GM23248 (cell line): ENCODE results near the gene IL17REL. TPM values are rescaled to one million over a fixed set of nuclear protein-coding genes. Genes with fewer than 3 reads are reported as not detected.

Source experiments
- DNase-seq: peaks from one replicate; pipeline ENCODE4 v3.0.0-alpha.2; 2015
- H2AFZ ChIP-seq: fragments of 200-600 bp; sonication (generic); 2 replicates; pipeline ENCODE4 v1.6.1; 2016; ENCODE audit warnings: antibody characterized with exemption
- H3F3A ChIP-seq: fragments of 200-600 bp; sonication (generic); 2 replicates; pipeline ENCODE4 v1.6.1; 2016; ENCODE audit warnings: mild to moderate bottlenecking, antibody characterized with exemption, mixed run types; ENCODE audit not compliant: insufficient read depth
- H3K27ac ChIP-seq: fragments of 200-600 bp; sonication (generic); 2 replicates; pipeline ENCODE4 v1.5.1; 2016; ENCODE audit warnings: mild to moderate bottlenecking
- H3K27me3 ChIP-seq: fragments of 200-600 bp; sonication (generic); replicated peaks from 2 replicates; pipeline ENCODE4 v1.6.1; 2016; ENCODE audit warnings: mild to moderate bottlenecking; ENCODE audit not compliant: insufficient read depth
- H3K36me3 ChIP-seq: fragments of 200-600 bp; sonication (generic); 2 replicates; pipeline ENCODE4 v1.6.1; 2016; ENCODE audit warnings: low read depth, mild to moderate bottlenecking
- H3K4me1 ChIP-seq: fragments of 200-600 bp; sonication (generic); 2 replicates; pipeline ENCODE4 v1.6.1; 2016; ENCODE audit warnings: mild to moderate bottlenecking; ENCODE audit not compliant: insufficient read depth
- H3K4me2 ChIP-seq: fragments of 200-600 bp; sonication (generic); one replicate; pipeline ENCODE4 v1.6.1; 2016; ENCODE audit warnings: mild to moderate bottlenecking; ENCODE audit not compliant: unreplicated experiment
- H3K4me3 ChIP-seq: fragments of 200-600 bp; sonication (generic); 2 replicates; pipeline ENCODE4 v1.5.1; 2016; ENCODE audit warnings: mild to moderate bottlenecking
- H3K79me2 ChIP-seq: fragments of 200-600 bp; sonication (generic); 2 replicates; pipeline ENCODE4 v1.6.1; 2016; ENCODE audit warnings: mild to moderate bottlenecking; ENCODE audit not compliant: insufficient read depth
- H3K9ac ChIP-seq: fragments of 200-600 bp; sonication (generic); 2 replicates; pipeline ENCODE4 v1.6.1; 2016; ENCODE audit warnings: mild to moderate bottlenecking
- H3K9me2 ChIP-seq: fragments of 200-600 bp; sonication (generic); 2 replicates; pipeline ENCODE4 v1.6.1; 2016; ENCODE audit warnings: mixed run types, mild to moderate bottlenecking, moderate library complexity; ENCODE audit not compliant: insufficient read depth
- H3K9me3 ChIP-seq: fragments of 200-600 bp; sonication (generic); one replicate; pipeline ENCODE4 v1.6.1; 2017; ENCODE audit warnings: low read depth
- H4K20me1 ChIP-seq: fragments of 200-600 bp; sonication (generic); 2 replicates; pipeline ENCODE4 v1.6.0; 2016; ENCODE audit not compliant: insufficient read depth
- EZH2 ChIP-seq: fragments of 200-600 bp; sonication (generic); IDR thresholded peaks from 2 replicates; pipeline ENCODE4 v1.6.1; 2018; ENCODE audit warnings: antibody characterized with exemption, mild to moderate bottlenecking; ENCODE audit not compliant: insufficient read depth, poor library complexity, severe bottlenecking
- EZH2phosphoT487 ChIP-seq: fragments of 200-600 bp; sonication (generic); IDR thresholded peaks from 2 replicates; pipeline ENCODE4 v1.6.1; 2018; ENCODE audit warnings: antibody characterized with exemption, moderate library complexity, mild to moderate bottlenecking, low read depth; ENCODE audit not compliant: insufficient read depth
- WGBS, 2 experiments: methylation state at CpG; one replicate each; pipeline ENCODE4 v1.1.6; 2015 to 2017; ENCODE audit warnings: low lambda C conversion rate in 2 of 2, low coverage in 1 of 2; ENCODE audit errors: missing lambda C conversion rate in 2 of 2; 5-methylcytosine and 5-hydroxymethylcytosine counted together
- in situ Hi-C: fragments of 300-500 bp; cut with MboI; formaldehyde crosslinking; loops from 2 replicates; pipeline ENCODE4 v1.15.0; 2020
- polyA plus RNA-seq: library from polyadenylated mRNA; unstranded; fragments of >200 nt; fragmentation: Nextera tagmentation; extraction: Ambion mirVana; gene quantifications from 2 replicates; pipeline ENCODE4 v1.2.1, GENCODE V29; 2016
- total RNA-seq: library from RNA; depleted of rRNA; stranded (reverse); fragments of >200 nt; shearing (Covaris generic); gene quantifications from 2 replicates; pipeline ENCODE4 v1.2.3, GENCODE V29; 2014

The IL17REL gene
- total and polyA plus RNA-seq, 2 experiments from 2014 or later = not detected

GRCh38 chr22:50057278-50058060 is 44.9 kb upstream of the IL17REL start:
- no peaks in the 10 kb centered on the region for H3K9me2 ChIP-seq
- WGBS, 2 experiments = 39 to 56% methylated on average over 8 to 14 of the region's 14 CpGs
- H4K20me1 ChIP-seq = no peaks in the 10 kb centered on the region
- H3K36me3 ChIP-seq = no peaks in the 10 kb centered on the region
- H3K9me3 ChIP-seq = no peaks in the 10 kb centered on the region
- no peak overlapping the region for H2AFZ ChIP-seq
- H3K79me2 ChIP-seq = no peaks in the 10 kb centered on the region
- H3K4me2 ChIP-seq = no peak overlapping the region
- TF ChIP-seq EZH2phosphoT487 (no peak), EZH2 (no peak)
- in situ Hi-C loops = no loop called here
- H3K27ac ChIP-seq = no peak overlapping the region
- H3K27me3 ChIP-seq = peaks cover 29% of the 10 kb centered on the region
- H3K4me3 ChIP-seq = no peak overlapping the region
- no peak for DNase-seq
- no peaks in the 10 kb centered on the region for H3F3A ChIP-seq
- no peak overlapping the region for H3K9ac ChIP-seq
- H3K4me1 ChIP-seq = no peaks in the 10 kb centered on the region

DNA sequence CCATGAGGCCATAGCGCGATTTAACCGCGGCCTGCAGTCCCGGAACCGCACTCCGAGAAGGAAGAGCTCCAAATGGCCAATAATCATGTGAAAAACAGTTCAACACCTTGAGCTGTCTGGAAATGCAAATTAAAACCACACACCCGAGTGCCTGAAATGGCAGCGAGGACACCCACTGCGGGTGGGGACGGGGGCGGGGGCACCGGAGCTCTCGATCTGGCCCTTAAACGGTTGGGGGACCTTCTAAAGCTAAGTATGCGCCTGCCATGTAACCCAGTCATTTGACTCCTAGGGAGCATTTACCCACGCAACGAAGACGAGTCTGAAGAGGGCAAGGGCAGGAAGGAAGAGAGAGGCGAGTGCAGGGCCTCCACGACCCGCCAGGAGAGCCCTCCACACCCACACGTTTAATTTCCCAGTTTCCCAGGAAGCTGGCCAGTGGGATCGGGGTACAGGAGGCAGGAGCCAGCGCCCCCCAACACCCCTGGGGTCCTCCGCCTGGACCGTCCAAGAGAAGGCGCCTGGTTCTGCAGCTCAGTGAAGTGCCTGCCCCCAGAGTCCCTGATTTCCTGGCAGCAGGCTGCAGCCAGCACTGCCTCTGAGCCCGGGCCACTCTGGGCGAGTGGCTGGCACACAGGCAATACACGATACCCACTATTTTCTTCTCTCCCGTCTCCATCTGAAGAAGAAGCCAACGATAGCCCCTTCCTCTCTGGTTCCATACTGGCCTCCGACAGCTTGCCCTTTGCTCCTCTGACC is 43.8 kb upstream of the IL17REL start:
- Histone ChIP-seq H3K36me3 (no peaks in the 10 kb centered on the region), H3K27ac (no peak overlapping the region), H3K4me1 (no peaks in the 10 kb centered on the region), H3F3A (no peaks in the 10 kb centered on the region), H3K9ac (no peak overlapping the region), H2AFZ (no peak overlapping the region), H4K20me1 (no peaks in the 10 kb centered on the region), H3K4me2 (no peak overlapping the region), H3K9me2 (no peaks in the 10 kb centered on the region), H3K4me3 (no peak overlapping the region), H3K79me2 (no peaks in the 10 kb centered on the region), H3K9me3 (no peaks in the 10 kb centered on the region), H3K27me3 (peaks cover 29% of the 10 kb centered on the region)
- TF ChIP-seq EZH2phosphoT487 = no peak
- no peak for TF ChIP-seq EZH2
- in situ Hi-C loops = no loop called here
- no peak for DNase-seq
- 62 to 65% methylated on average over 31 to 33 of the region's 34 CpGs for WGBS, 2 experiments

DNA sequence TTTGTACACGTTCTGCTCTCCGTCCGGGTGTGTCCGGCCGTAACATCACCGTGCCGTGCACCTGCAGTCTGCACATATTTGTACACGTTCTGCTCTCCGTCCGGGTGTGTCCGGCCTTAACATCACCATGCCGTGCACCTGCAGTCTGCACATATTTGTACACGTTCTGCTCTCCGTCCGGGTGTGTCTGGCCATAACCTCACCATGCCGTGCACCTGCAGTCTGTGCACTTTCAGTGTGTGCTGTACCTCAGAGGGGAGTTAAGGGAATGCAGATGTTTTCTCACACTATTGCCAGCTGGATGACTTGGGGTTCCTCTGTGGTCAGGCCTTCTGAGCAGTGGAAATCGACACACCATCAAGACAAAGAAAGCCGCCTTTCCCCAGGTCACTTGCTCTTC is 41.3 kb upstream of the IL17REL start:
- Histone ChIP-seq H3F3A (no peaks in the 10 kb centered on the region), H3K9ac (no peak overlapping the region), H3K27me3 (peaks cover 11% of the 10 kb centered on the region), H3K9me2 (no peaks in the 10 kb centered on the region), H3K79me2 (no peaks in the 10 kb centered on the region), H2AFZ (no peak overlapping the region), H3K4me3 (no peak overlapping the region), H3K4me1 (no peaks in the 10 kb centered on the region), H3K27ac (no peak overlapping the region), H3K4me2 (no peak overlapping the region), H3K9me3 (no peaks in the 10 kb centered on the region), H3K36me3 (no peaks in the 10 kb centered on the region), H4K20me1 (no peaks in the 10 kb centered on the region)
- TF ChIP-seq EZH2 (no peak), EZH2phosphoT487 (no peak)
- in situ Hi-C loops = no loop called here
- DNase-seq = no peak
- WGBS, 2 experiments = 76 to 78% methylated on average over 18 of the region's 18 CpGs

- H3K9ac ChIP-seq = no peak overlapping the region
- TF ChIP-seq EZH2phosphoT487 (no peak), EZH2 (no peak)
- in situ Hi-C loops = no loop called here
- H3K27me3 ChIP-seq = peaks cover 8% of the 10 kb centered on the region; the same call in 1 of the 2 replicates
- DNase-seq = no peak
- H2AFZ ChIP-seq = no peak overlapping the region
- no peaks in the 10 kb centered on the region for H3F3A ChIP-seq
- H4K20me1 ChIP-seq = no peaks in the 10 kb centered on the region
- no peaks in the 10 kb centered on the region for H3K9me2 ChIP-seq
- no peaks in the 10 kb centered on the region for H3K9me3 ChIP-seq
- no peaks in the 10 kb centered on the region for H3K79me2 ChIP-seq
- no peak overlapping the region for H3K4me2 ChIP-seq
- 61 to 65% methylated on average over 14 to 18 of the region's 18 CpGs for WGBS, 2 experiments
- no peaks in the 10 kb centered on the region for H3K4me1 ChIP-seq
- no peaks in the 10 kb centered on the region for H3K36me3 ChIP-seq
- H3K4me3 ChIP-seq = no peak overlapping the region
- H3K27ac ChIP-seq = no peak overlapping the region
Measured at GRCh38 chr22:50051930-50052329, 39.4 kb upstream of the IL17REL start.
